Activated T-cell treated with anti-CD3 and anti-CD28 coated beads for 4 hours (primary cell): Measurements from ENCODE around the gene RILP.

ENCODE experiments used
- DNase-seq: peaks from one replicate; pipeline ENCODE4 v3.0.0-alpha.2; 2020

RILP gene

DNA sequence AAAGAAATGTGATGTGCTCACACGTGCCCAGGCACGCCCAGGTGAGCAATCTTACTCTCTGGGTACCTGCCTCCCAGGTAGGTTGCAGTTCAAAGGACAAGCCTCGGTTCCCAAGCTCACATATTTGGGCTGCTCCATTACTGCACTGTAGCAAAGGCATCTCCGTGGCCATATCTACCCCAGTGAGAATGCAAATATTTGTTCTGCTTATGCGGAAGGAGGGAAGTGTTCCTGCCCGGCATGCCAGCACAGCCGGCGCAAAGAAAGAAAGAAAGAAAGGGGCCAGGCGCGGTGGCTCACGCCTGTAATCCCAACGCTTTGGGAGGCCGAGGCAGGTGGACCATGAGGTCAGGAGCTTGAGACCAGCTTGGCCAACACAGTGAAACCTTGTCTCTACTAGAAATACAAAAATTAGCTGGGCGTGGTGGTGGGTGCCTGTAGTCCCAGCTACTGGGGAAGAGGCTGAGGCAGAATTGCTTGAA, 51.8 kb downstream of the RILP start:
- no peak for DNase-seq
